ENCODE measurements around the gene CASQ1. TPM values are rescaled to one million over a fixed set of nuclear protein-coding genes. Genes with fewer than 3 reads are reported as not detected.

Gene CASQ1
- total and polyA plus RNA-seq, 2 donors (not counting 3 experiments of a cell fraction or from before 2014, with no cell fraction given), result not detected

- H3K4me2 ChIP-seq (ENCODE audit: insufficient read depth, low read length), result no peak overlapping the region
- POLR2A ChIA-PET, result no interaction called here
- CTCF ChIA-PET, result interaction anchor here (1.5 to 5.7 kb wide), 11 partner anchors 15 to 184 kb away, joined by 5 to 511 read pairs (median 37); partner anchors contain the start of genes PEA15 and PEX19
Observed at GRCh38 chr1:160192234-160192633, 1.9 kb downstream of the CASQ1 start.

More at GRCh38 chr1:160192234-160192633, 1.9 kb downstream of the CASQ1 start:
- Histone ChIP-seq H3K27me3 (ENCODE audit: control insufficient read depth in 2 of 2, insufficient read depth in 2 of 2, low read length in 2 of 2) (peaks cover 0 to 1% of the 10 kb centered on the region in 2 experiments), H3K27ac (ENCODE audit: insufficient read depth, low read depth, low read length) (no peak overlapping the region), H2AFZ (ENCODE audit: low read depth, low read length) (no peak overlapping the region), H3K79me2 (ENCODE audit: control insufficient read depth, insufficient read depth, low read length) (no peaks in the 10 kb centered on the region), H4K20me1 (replicated peaks; ENCODE audit: control insufficient read depth, extremely low read depth, insufficient read depth, low read length) (no peaks in the 10 kb centered on the region), H3K4me3 (replicated peaks in 1 of 3; ENCODE audit: insufficient read depth in 1 of 3, low read depth in 1 of 3, low read length in 3 of 3) (no peak overlapping the region), H3K9me1 (replicated peaks; ENCODE audit: control insufficient read depth, extremely low read depth, insufficient read depth, low read length) (no peaks in the 10 kb centered on the region), H3K4me1 (ENCODE audit: control insufficient read depth, extremely low read depth, insufficient read depth, low read length) (peaks cover 5% of the 10 kb centered on the region), H3K9me3 (replicated peaks; ENCODE audit: control insufficient read depth, insufficient read depth, low read length) (no peaks in the 10 kb centered on the region), H3K9ac (replicated peaks; ENCODE audit: extremely low read depth, insufficient read depth, low read length) (no peak overlapping the region), H3K36me3 (ENCODE audit: control insufficient read depth in 2 of 2, extremely low read depth in 1 of 2, insufficient read depth in 2 of 2, low read length in 2 of 2) (no peaks in the 10 kb centered on the region)
- DNase-seq (ENCODE audit: low read depth, low spot score), result no peak
- intact Hi-C loops (cut with micrococcal nuclease), result no loop called here
- dilution Hi-C loops (cut with MboI; ENCODE audit: extremely low pct_ligation_motif_present, low sequenced_read_pairs), result no loop called here
- BruUV-seq (replicated peaks), result no TSS peak
- FAIRE-seq, result no peak
- TF ChIP-seq FOS (IDR thresholded peaks at IDR 0.05; ENCODE audit: borderline replicate concordance, insufficient read depth, low read length), result no peak
- no peak for TF ChIP-seq JUN (IDR thresholded peaks at IDR 0.05; ENCODE audit: borderline replicate concordance, insufficient read depth, insufficient read length, low read depth)
- TF ChIP-seq EZH2 (IDR thresholded peaks at IDR 0.05; ENCODE audit: borderline replicate concordance, low read depth, low read length, severe bottlenecking), result no peak
- no peak for TF ChIP-seq POLR2AphosphoS5 (IDR thresholded peaks at IDR 0.05; ENCODE audit: insufficient read depth, low read depth, low read length)
- no peak for TF ChIP-seq GATA2 (IDR thresholded peaks at IDR 0.05; ENCODE audit: insufficient read depth, insufficient read length, low read depth, low read length)
- no peak for TF ChIP-seq MAX (IDR thresholded peaks at IDR 0.05; ENCODE audit: insufficient read depth, insufficient read length)
- TF ChIP-seq CTCF (IDR thresholded peaks at IDR 0.05; ENCODE audit: extremely low read depth in 1 of 2, insufficient read depth in 1 of 2, low read depth in 1 of 2, low read length in 2 of 2), result no peak
- no peak for TF ChIP-seq MYC (IDR thresholded peaks at IDR 0.05; ENCODE audit: low read depth, low read length)
- TF ChIP-seq POLR2A (IDR thresholded peaks at IDR 0.05; ENCODE audit: low read depth, low read length), result no peak
